ENCODE measurements around the gene SHC1.
"Not testable (repeated sequence)": the region's sequence is repeated elsewhere in the genome, so short reads cannot be mapped to it uniquely, and the experiment has no call there.

Gene SHC1

DNA sequence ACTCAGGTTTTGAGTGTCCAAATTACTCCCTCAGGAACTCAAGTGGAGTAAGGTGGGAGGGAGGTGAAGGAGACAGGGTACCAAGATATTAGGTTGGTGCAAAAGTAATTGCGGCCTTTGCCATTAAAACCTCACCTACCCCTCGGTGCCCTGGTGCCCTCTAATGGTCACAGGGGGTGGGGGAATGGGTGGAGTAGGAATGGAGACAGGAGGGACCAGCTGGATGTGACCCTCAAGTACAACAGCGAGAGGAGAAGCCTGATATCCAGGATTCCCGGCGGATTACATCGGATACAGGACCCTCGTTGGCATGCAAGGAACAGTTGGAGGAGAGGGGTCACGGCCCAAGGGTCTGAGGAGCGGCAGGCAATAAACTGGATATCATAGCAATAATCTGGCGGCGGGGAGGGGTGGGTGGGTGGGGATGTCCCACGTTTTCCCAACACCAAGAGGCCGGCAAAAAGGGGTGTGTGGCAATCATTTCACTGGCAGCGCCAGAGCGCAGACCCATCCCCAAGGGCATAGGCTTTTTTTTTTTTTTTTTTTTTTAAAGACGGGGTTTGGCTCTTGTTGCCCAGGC, 27.7 kb upstream of the SHC1 start:
- Histone ChIP-seq H3K4me3 (ENCODE audit: insufficient read length, low read depth) (no peak overlapping the region), H3K9me3 (ENCODE audit: insufficient read depth, low read length) (no peaks in the 10 kb centered on the region), H3K9ac (ENCODE audit: insufficient read length, low read depth) (no peak overlapping the region), H3K27me3 (ENCODE audit: insufficient read depth, insufficient read length) (no peaks in the 10 kb centered on the region), H3K36me3 (ENCODE audit: insufficient read depth, insufficient read length, low read length) (peaks cover 11% of the 10 kb centered on the region), H3K4me1 (ENCODE audit: insufficient read depth, insufficient read length) (peaks cover 15% of the 10 kb centered on the region)
- TF ChIP-seq YY1 (IDR thresholded peaks at IDR 0.05; ENCODE audit: insufficient read depth, insufficient read length) (no peak), SUZ12 (IDR thresholded peaks at IDR 0.05; ENCODE audit: extremely low read depth, insufficient read depth, insufficient read length) (no peak), ZNF274 (IDR thresholded peaks at IDR 0.05; ENCODE audit: low read depth, low read length) (no peak)
- DNase-seq (ENCODE audit: low read depth, low spot score) = no peak

- H3K27me3 ChIP-seq (ENCODE audit: insufficient read depth, insufficient read length) = no peaks in the 10 kb centered on the region
- no peak overlapping the region for H3K4me3 ChIP-seq (ENCODE audit: insufficient read length, low read depth)
- H3K9ac ChIP-seq (ENCODE audit: insufficient read length, low read depth) = no peak overlapping the region
- no peak for DNase-seq (ENCODE audit: low read depth, low spot score)
- H3K9me3 ChIP-seq (ENCODE audit: insufficient read depth, low read length) = no peaks in the 10 kb centered on the region
- peaks cover 20% of the 10 kb centered on the region for H3K36me3 ChIP-seq (ENCODE audit: insufficient read depth, insufficient read length, low read length)
- H3K4me1 ChIP-seq (ENCODE audit: insufficient read depth, insufficient read length) = peaks cover 19% of the 10 kb centered on the region
- no peak for TF ChIP-seq ZNF274 (IDR thresholded peaks at IDR 0.05; ENCODE audit: low read depth, low read length)
- TF ChIP-seq SUZ12 (IDR thresholded peaks at IDR 0.05; ENCODE audit: extremely low read depth, insufficient read depth, insufficient read length) = no peak
- no peak for TF ChIP-seq YY1 (IDR thresholded peaks at IDR 0.05; ENCODE audit: insufficient read depth, insufficient read length)
These were observed 26.6 kb upstream of the SHC1 start for GRCh38 chr1:154996966-154997701.

GRCh38 chr1:154995301-154995983, 24.9 kb upstream of the SHC1 start:
- not testable (repeated sequence) for H3K27me3 ChIP-seq (ENCODE audit: insufficient read depth, insufficient read length); H3K9me3 ChIP-seq (ENCODE audit: insufficient read depth, low read length); H3K4me3 ChIP-seq (ENCODE audit: insufficient read length, low read depth); H3K9ac ChIP-seq (ENCODE audit: insufficient read length, low read depth); DNase-seq (ENCODE audit: low read depth, low spot score)
- peaks cover 19% of the 10 kb centered on the region for H3K4me1 ChIP-seq (ENCODE audit: insufficient read depth, insufficient read length)
- H3K36me3 ChIP-seq (ENCODE audit: insufficient read depth, insufficient read length, low read length) = peaks cover 31% of the 10 kb centered on the region

DNA sequence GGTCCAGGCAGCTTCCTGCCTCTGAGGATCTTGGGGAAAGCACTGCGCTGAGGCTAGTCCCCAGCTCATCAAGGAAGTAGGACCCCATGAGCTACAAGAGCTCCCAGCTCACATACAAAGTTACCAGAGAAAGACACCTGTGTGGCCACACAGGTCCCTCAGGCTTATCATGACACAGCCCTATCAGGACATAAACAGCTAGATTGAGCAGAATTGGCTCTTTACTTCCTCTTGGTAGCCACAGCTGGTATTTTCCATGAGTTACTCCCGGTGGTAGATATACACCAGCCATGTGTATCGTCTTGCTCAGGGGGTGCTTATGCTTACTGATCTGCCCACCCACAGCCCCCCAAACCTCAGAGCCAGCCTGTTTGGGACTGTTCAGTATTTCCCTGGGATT, 24.0 kb upstream of the SHC1 start:
- no peaks in the 10 kb centered on the region for H3K27me3 ChIP-seq (ENCODE audit: insufficient read depth, insufficient read length)

GRCh38 chr1:154994269-154994587, 23.7 kb upstream of the SHC1 start:
- no peak overlapping the region for H3K4me3 ChIP-seq (ENCODE audit: insufficient read length, low read depth)
- no peak for DNase-seq (ENCODE audit: low read depth, low spot score)
- no peaks in the 10 kb centered on the region for H3K9me3 ChIP-seq (ENCODE audit: insufficient read depth, low read length)
- H3K27me3 ChIP-seq (ENCODE audit: insufficient read depth, insufficient read length) = no peaks in the 10 kb centered on the region
- H3K36me3 ChIP-seq (ENCODE audit: insufficient read depth, insufficient read length, low read length) = peaks cover 43% of the 10 kb centered on the region
- H3K4me1 ChIP-seq (ENCODE audit: insufficient read depth, insufficient read length) = peaks cover 19% of the 10 kb centered on the region
- TF ChIP-seq YY1 (IDR thresholded peaks at IDR 0.05; ENCODE audit: insufficient read depth, insufficient read length) (no peak), ZNF274 (IDR thresholded peaks at IDR 0.05; ENCODE audit: low read depth, low read length) (no peak), SUZ12 (IDR thresholded peaks at IDR 0.05; ENCODE audit: extremely low read depth, insufficient read depth, insufficient read length) (no peak)
- H3K9ac ChIP-seq (ENCODE audit: insufficient read length, low read depth) = no peak overlapping the region

More for the DNA sequence above, 24.0 kb upstream of the SHC1 start:
- Histone ChIP-seq H3K9ac (ENCODE audit: insufficient read length, low read depth) (no peak overlapping the region), H3K4me3 (ENCODE audit: insufficient read length, low read depth) (no peak overlapping the region), H3K4me1 (ENCODE audit: insufficient read depth, insufficient read length) (peaks cover 19% of the 10 kb centered on the region), H3K9me3 (ENCODE audit: insufficient read depth, low read length) (no peaks in the 10 kb centered on the region), H3K36me3 (ENCODE audit: insufficient read depth, insufficient read length, low read length) (peaks cover 40% of the 10 kb centered on the region)
- no peak for DNase-seq (ENCODE audit: low read depth, low spot score)
- TF ChIP-seq ZNF274 (IDR thresholded peaks at IDR 0.05; ENCODE audit: low read depth, low read length) = no peak
- TF ChIP-seq YY1 (IDR thresholded peaks at IDR 0.05; ENCODE audit: insufficient read depth, insufficient read length) = no peak
- no peak for TF ChIP-seq SUZ12 (IDR thresholded peaks at IDR 0.05; ENCODE audit: extremely low read depth, insufficient read depth, insufficient read length)

GRCh38 chr1:154993572-154994268, 23.2 kb upstream of the SHC1 start, which contains the start of gene LENEP:
Gene LENEP (plus strand): TSS chr1:154993586. CDS start chr1:154993608, 22 bp downstream.
- Histone ChIP-seq H3K36me3 (ENCODE audit: insufficient read depth, insufficient read length, low read length) (peaks cover 48% of the 10 kb centered on the region), H3K4me3 (ENCODE audit: insufficient read length, low read depth) (no peak within 1 kb of the TSS), H3K27me3 (ENCODE audit: insufficient read depth, insufficient read length) (no peaks in the 10 kb centered on the region), H3K4me1 (ENCODE audit: insufficient read depth, insufficient read length) (peaks cover 19% of the 10 kb centered on the region), H3K9ac (ENCODE audit: insufficient read length, low read depth) (peak within 1 kb of the TSS; percentile 17), H3K9me3 (ENCODE audit: insufficient read depth, low read length) (no peaks in the 10 kb centered on the region)
- DNase-seq (ENCODE audit: low read depth, low spot score) = no peak
- TF ChIP-seq ZNF274 (IDR thresholded peaks at IDR 0.05; ENCODE audit: low read depth, low read length) = no peak
- no peak for TF ChIP-seq SUZ12 (IDR thresholded peaks at IDR 0.05; ENCODE audit: extremely low read depth, insufficient read depth, insufficient read length)
- TF ChIP-seq YY1 (IDR thresholded peaks at IDR 0.05; ENCODE audit: insufficient read depth, insufficient read length) = no peak
